Parietal lobe (tissue), 1 donor: ENCODE measurements around the gene NXNL1. TPM values are rescaled to one million over a fixed set of nuclear protein-coding genes. Genes with fewer than 3 reads are reported as not detected.

Experiments
- total RNA-seq: library from RNA; depleted of rRNA; stranded (reverse); fragments of >200 nt; gene quantifications from one replicate; pipeline ENCODE4 v1.2.3, GENCODE V29; 2014

NXNL1 gene
- not detected for total RNA-seq

GRCh38 chr19:17460372-17461230, at the start of gene NXNL1:
TSS of gene NXNL1 (minus strand) at chr19:17460926. CDS start at chr19:17460869, 57 bp downstream.

GRCh38 chr19:17470068-17470841, 9.5 kb upstream of the NXNL1 start, which contains the start of gene SLC27A1:
TSS of gene SLC27A1 (plus strand) at chr19:17470524. CDS start at chr19:17470541, 17 bp downstream.

GRCh38 chr19:17448131-17448967, 12.4 kb downstream of the NXNL1 start, which contains the start of gene TMEM221:
TSS of gene TMEM221 (minus strand) at chr19:17448668. CDS start at chr19:17448462, 206 bp downstream.

GRCh38 chr19:17419621-17420474, 40.9 kb downstream of the NXNL1 start, which contains the start of gene MVB12A:
TSS of gene MVB12A (plus strand) at chr19:17420047. CDS start at chr19:17420136, 89 bp downstream.

Other genes with a start within 250 kb of the NXNL1 start
- gene USE1, start 245.6 kb downstream of the NXNL1 start, total RNA-seq: 19.4 TPM
- gene OCEL1, start 234.7 kb downstream of the NXNL1 start, total RNA-seq: 0.94 TPM
- gene NR2F6, start 215.0 kb downstream of the NXNL1 start, total RNA-seq: 7.8 TPM
- 1.3 TPM for gene USHBP1, start 196.2 kb downstream of the NXNL1 start, total RNA-seq
- 61.3 TPM for gene BABAM1, start 193.5 kb downstream of the NXNL1 start, total RNA-seq
- gene ANKLE1, start 179.0 kb downstream of the NXNL1 start, total RNA-seq: 1.3 TPM
- 19.7 TPM for gene ABHD8, start 157.5 kb downstream of the NXNL1 start, total RNA-seq
- gene MRPL34, start 155.1 kb downstream of the NXNL1 start, total RNA-seq: 8.1 TPM
- gene DDA1, start 151.4 kb downstream of the NXNL1 start, total RNA-seq: 9.1 TPM
- gene ANO8, start 126.1 kb downstream of the NXNL1 start, total RNA-seq: 53.8 TPM
- 18.8 TPM for gene GTPBP3, start 123.4 kb downstream of the NXNL1 start, total RNA-seq
- 2.2 TPM for gene PLVAP, start 83.6 kb downstream of the NXNL1 start, total RNA-seq
- gene CCDC194, start 66.7 kb downstream of the NXNL1 start, total RNA-seq: not detected
- 1.6 TPM for gene BST2, start 55.3 kb downstream of the NXNL1 start, total RNA-seq
- 15.0 TPM for gene MVB12A, start 40.9 kb downstream of the NXNL1 start, total RNA-seq
- gene TMEM221, start 12.3 kb downstream of the NXNL1 start, total RNA-seq: 0.63 TPM
- gene SLC27A1, start 9.6 kb upstream of the NXNL1 start, total RNA-seq: 26.0 TPM
- 51.0 TPM for gene PGLS, start 50.7 kb upstream of the NXNL1 start, total RNA-seq
- gene COLGALT1, start 94.7 kb upstream of the NXNL1 start, total RNA-seq: 22.8 TPM
- gene UNC13A, start 227.4 kb upstream of the NXNL1 start, total RNA-seq: 48.5 TPM